ENCODE measurements around the gene CRYGB.
"Not testable (repeated sequence)": the region's sequence is repeated elsewhere in the genome, so short reads cannot be mapped to it uniquely, and the experiment has no call there.

CRYGB gene

GRCh38 chr2:208118918-208119317, 27.0 kb downstream of the CRYGB start:
- no peaks in the 10 kb centered on the region for H3K9me3 ChIP-seq (ENCODE audit: insufficient read depth, low read depth, low read length)
- H3F3A ChIP-seq (ENCODE audit: low read depth), result no peaks in the 10 kb centered on the region
- H3K4me1 ChIP-seq (ENCODE audit: insufficient read depth, low read length, poor library complexity, severe bottlenecking), result no peaks in the 10 kb centered on the region
- H3K79me2 ChIP-seq (ENCODE audit: insufficient read depth, low read length), result no peaks in the 10 kb centered on the region
- no peak for TF ChIP-seq CTCF (conservative IDR thresholded peaks at IDR 0.05; ENCODE audit: low read length)
- TF ChIP-seq EZH2phosphoT487 (IDR thresholded peaks at IDR 0.05; ENCODE audit: borderline replicate concordance), result no peak
- H3K9ac ChIP-seq (ENCODE audit: low read depth, low read length, poor library complexity, severe bottlenecking), result no peak overlapping the region
- no peaks in the 10 kb centered on the region for H3K9me2 ChIP-seq (replicated peaks; ENCODE audit: low read depth, low read length)
- no peaks in the 10 kb centered on the region for H3K27me3 ChIP-seq (ENCODE audit: insufficient read depth, low read length, poor library complexity, severe bottlenecking)
- H2AFZ ChIP-seq (ENCODE audit: low read length), result no peak overlapping the region
- no peaks in the 10 kb centered on the region for H3K36me3 ChIP-seq (ENCODE audit: insufficient read depth, low read length)
- no peak overlapping the region for H3K4me3 ChIP-seq (ENCODE audit: low read length, poor library complexity, severe bottlenecking)
- no peak overlapping the region for H3K4me2 ChIP-seq (ENCODE audit: low read depth, low read length, poor library complexity, severe bottlenecking)
- no peaks in the 10 kb centered on the region for H4K20me1 ChIP-seq (ENCODE audit: insufficient read depth, low read length, poor library complexity, severe bottlenecking)

- H3K4me3 ChIP-seq (ENCODE audit: low read length, poor library complexity, severe bottlenecking); H3K36me3 ChIP-seq (ENCODE audit: insufficient read depth, low read length); H3K9me2 ChIP-seq (replicated peaks; ENCODE audit: low read depth, low read length); H3K27me3 ChIP-seq (ENCODE audit: insufficient read depth, low read length, poor library complexity, severe bottlenecking); H3K4me1 ChIP-seq (ENCODE audit: insufficient read depth, low read length, poor library complexity, severe bottlenecking); H2AFZ ChIP-seq (ENCODE audit: low read length); H3K4me2 ChIP-seq (ENCODE audit: low read depth, low read length, poor library complexity, severe bottlenecking); H4K20me1 ChIP-seq (ENCODE audit: insufficient read depth, low read length, poor library complexity, severe bottlenecking); H3K79me2 ChIP-seq (ENCODE audit: insufficient read depth, low read length); H3F3A ChIP-seq (ENCODE audit: low read depth); H3K9ac ChIP-seq (ENCODE audit: low read depth, low read length, poor library complexity, severe bottlenecking); H3K9me3 ChIP-seq (ENCODE audit: insufficient read depth, low read depth, low read length): not testable (repeated sequence)
These were observed 28.6 kb downstream of the CRYGB start for GRCh38 chr2:208117390-208117789.

- H3K9me2 ChIP-seq (replicated peaks; ENCODE audit: low read depth, low read length), result no peaks in the 10 kb centered on the region
- no peak overlapping the region for H3K4me3 ChIP-seq (ENCODE audit: low read length, poor library complexity, severe bottlenecking)
- no peaks in the 10 kb centered on the region for H3K9me3 ChIP-seq (ENCODE audit: insufficient read depth, low read depth, low read length)
- no peak overlapping the region for H3K4me2 ChIP-seq (ENCODE audit: low read depth, low read length, poor library complexity, severe bottlenecking)
- peak overlapping the region; percentile 46; the same call in 1 of the 2 replicates for H2AFZ ChIP-seq (ENCODE audit: low read length)
- no peaks in the 10 kb centered on the region for H3K79me2 ChIP-seq (ENCODE audit: insufficient read depth, low read length)
- no peak overlapping the region for H3K9ac ChIP-seq (ENCODE audit: low read depth, low read length, poor library complexity, severe bottlenecking)
- H3K36me3 ChIP-seq (ENCODE audit: insufficient read depth, low read length), result no peaks in the 10 kb centered on the region
- no peaks in the 10 kb centered on the region for H3F3A ChIP-seq (ENCODE audit: low read depth)
- no peaks in the 10 kb centered on the region for H3K27me3 ChIP-seq (ENCODE audit: insufficient read depth, low read length, poor library complexity, severe bottlenecking)
- no peaks in the 10 kb centered on the region for H4K20me1 ChIP-seq (ENCODE audit: insufficient read depth, low read length, poor library complexity, severe bottlenecking)
- H3K4me1 ChIP-seq (ENCODE audit: insufficient read depth, low read length, poor library complexity, severe bottlenecking), result no peaks in the 10 kb centered on the region
- TF ChIP-seq EZH2phosphoT487 (IDR thresholded peaks at IDR 0.05; ENCODE audit: borderline replicate concordance) (no peak), CTCF (conservative IDR thresholded peaks at IDR 0.05; ENCODE audit: low read length) (no peak)
These were observed 33.0 kb downstream of the CRYGB start for GRCh38 chr2:208112969-208113368.

- H3K36me3 ChIP-seq (ENCODE audit: insufficient read depth, low read length); H3K9me2 ChIP-seq (replicated peaks; ENCODE audit: low read depth, low read length); H3K4me1 ChIP-seq (ENCODE audit: insufficient read depth, low read length, poor library complexity, severe bottlenecking); H3K79me2 ChIP-seq (ENCODE audit: insufficient read depth, low read length); H3K4me2 ChIP-seq (ENCODE audit: low read depth, low read length, poor library complexity, severe bottlenecking); H4K20me1 ChIP-seq (ENCODE audit: insufficient read depth, low read length, poor library complexity, severe bottlenecking); H3K9ac ChIP-seq (ENCODE audit: low read depth, low read length, poor library complexity, severe bottlenecking); H3F3A ChIP-seq (ENCODE audit: low read depth); H3K27me3 ChIP-seq (ENCODE audit: insufficient read depth, low read length, poor library complexity, severe bottlenecking); H3K4me3 ChIP-seq (ENCODE audit: low read length, poor library complexity, severe bottlenecking); H3K9me3 ChIP-seq (ENCODE audit: insufficient read depth, low read depth, low read length); H2AFZ ChIP-seq (ENCODE audit: low read length): not testable (repeated sequence)
These were observed 33.6 kb downstream of the CRYGB start for GRCh38 chr2:208112273-208112745.

Data from Loucy (cell line).